Keratinocyte (primary cell): ENCODE results near the gene ASCL4.

ENCODE experiments used
- CTCF ChIP-seq, 3 experiments: IDR thresholded peaks in 1 of 3; conservative IDR thresholded peaks in 1 of 3; optimal IDR thresholded peaks in 1 of 3; 2 replicates in 2 of 3; 3 replicates in 1 of 3; pipeline versions ENCODE3 to v1.5.1; 2011; ENCODE audit warnings: low read length in 3 of 3, mild to moderate bottlenecking in 3 of 3, moderate library complexity in 2 of 3, control low read depth in 1 of 3, inconsistent platforms in 1 of 3; ENCODE audit not compliant: insufficient read depth in 2 of 3; ENCODE audit errors: extremely low read depth in 1 of 3
- EZH2 ChIP-seq: IDR thresholded peaks from one replicate; pipeline ENCODE4 v1.6.1; 2012; ENCODE audit warnings: inconsistent platforms, mild to moderate bottlenecking, low read length, moderate library complexity

- TF ChIP-seq CTCF (optimal IDR thresholded peaks at IDR 0.05 in 1 of 3, IDR thresholded peaks at IDR 0.05 in 1 of 3, conservative IDR thresholded peaks at IDR 0.05 in 1 of 3; ENCODE audit: extremely low read depth in 1 of 3, insufficient read depth in 2 of 3, low read length in 3 of 3) (no peak), EZH2 (no peak)
Observed at GRCh38 chr12:107730618-107731341, 43.7 kb upstream of the ASCL4 start.
